NCI-H510A (cell line): ENCODE results near the gene ZFYVE26.

Experiments
- DNase-seq: peaks from one replicate; lab custom pipeline; 2025; lab: John Stamatoyannopoulos, UW

The ZFYVE26 gene

GRCh38 chr14:67815573-67816225 is 691 bp downstream of the ZFYVE26 start:
- DNase-seq: no peak

GRCh38 chr14:67814821-67815220 is 1.6 kb downstream of the ZFYVE26 start:
- DNase-seq: no peak

- DNase-seq: no peak
These were observed 10.1 kb downstream of the ZFYVE26 start for GRCh38 chr14:67806246-67806645.

- no peak for DNase-seq
These were observed 15.6 kb downstream of the ZFYVE26 start for GRCh38 chr14:67800743-67801142.

- DNase-seq: no peak
These were observed 17.7 kb downstream of the ZFYVE26 start for GRCh38 chr14:67798731-67799130.

GRCh38 chr14:67787673-67788072 is 28.7 kb downstream of the ZFYVE26 start:
- no peak for DNase-seq

- no peak for DNase-seq
These were observed 30.9 kb downstream of the ZFYVE26 start for GRCh38 chr14:67785270-67786109.

- DNase-seq: no peak
These were observed 32.1 kb downstream of the ZFYVE26 start for GRCh38 chr14:67784244-67784823.

- DNase-seq: no peak
These were observed 34.3 kb downstream of the ZFYVE26 start for GRCh38 chr14:67782090-67782489.

GRCh38 chr14:67778792-67779191 is 37.6 kb downstream of the ZFYVE26 start:
- no peak for DNase-seq

- DNase-seq: no peak
These were observed 39.6 kb downstream of the ZFYVE26 start for GRCh38 chr14:67776653-67777322.

GRCh38 chr14:67773844-67774377 is 42.5 kb downstream of the ZFYVE26 start:
- no peak for DNase-seq

GRCh38 chr14:67768219-67768618 is 48.2 kb downstream of the ZFYVE26 start:
- DNase-seq: no peak

GRCh38 chr14:67766035-67766680 is 50.2 kb downstream of the ZFYVE26 start:
- no peak for DNase-seq

GRCh38 chr14:67765192-67765834 is 51.1 kb downstream of the ZFYVE26 start:
- DNase-seq: no peak

- no peak for DNase-seq
These were observed 51.9 kb downstream of the ZFYVE26 start for GRCh38 chr14:67764496-67764895.

GRCh38 chr14:67763158-67763822 is 53.1 kb downstream of the ZFYVE26 start:
- peak; percentile 20 for DNase-seq

GRCh38 chr14:67762051-67762450 is 54.3 kb downstream of the ZFYVE26 start:
- no peak for DNase-seq

GRCh38 chr14:67759916-67760315 is 56.5 kb downstream of the ZFYVE26 start:
- DNase-seq: no peak

GRCh38 chr14:67757175-67757574 is 59.2 kb downstream of the ZFYVE26 start:
- DNase-seq: no peak

- DNase-seq: no peak
These were observed 59.9 kb downstream of the ZFYVE26 start for GRCh38 chr14:67756496-67756895.
